Measurements from ENCODE around the gene HSPA13.

- TF ChIP-seq CTCF (IDR thresholded peaks at IDR 0.05): no peak
- no peak for TF ChIP-seq POLR2A (IDR thresholded peaks at IDR 0.05)
Measured at GRCh38 chr21:14376854-14377253, 6.1 kb downstream of the HSPA13 start.
